H1 (cell line): ENCODE data around the gene HS3ST1. TPM values are rescaled to one million over a fixed set of nuclear protein-coding genes. Genes with fewer than 3 reads are reported as not detected.

Experiments used
- GTF2F1 ChIP-seq: IDR thresholded peaks from 2 replicates; pipeline ENCODE4 v1.6.1; 2012; ENCODE audit warnings: low read depth, low read length, improper control_type of control experiment, borderline replicate concordance
- JUN ChIP-seq: IDR thresholded peaks from 2 replicates; pipeline ENCODE4 v1.6.1; 2011; ENCODE audit warnings: low read depth, mild to moderate bottlenecking, improper control_type of control experiment, low read length
- JUND ChIP-seq: IDR thresholded peaks from 2 replicates; pipeline ENCODE4 v1.6.1; 2011; ENCODE audit warnings: mild to moderate bottlenecking, improper control_type of control experiment, low read length
- KDM5A ChIP-seq: fragments of 200-600 bp; IDR thresholded peaks from 2 replicates; pipeline ENCODE4 v1.7.1; 2012; ENCODE audit warnings: mild to moderate bottlenecking, low read length, inconsistent platforms, mixed read lengths
- polyA plus RNA-seq, 7 experiments: library from polyadenylated mRNA; depleted of rRNA in 3 of 7; stranded (reverse) in 5 of 7; unstranded in 2 of 7; fragments of >200 nt in 5 of 7; fragments of 200-250 nt in 2 of 7; gene quantifications; 1 replicate in 5 of 7; 2 replicates in 1 of 7; 4 replicates in 1 of 7; pipeline versions ENCODE4 v1.2.1 to v1.2.3, GENCODE V29; 2011 to 2013; ENCODE audit warnings: missing spikeins in 2 of 7, mixed read lengths in 2 of 7
- total RNA-seq: library from RNA; stranded (reverse); fragmentation: NEBNext Ultra II Directional; extraction: Animal tissue kit (Norgen Biotek cat#: 25700); gene quantifications from 2 replicates; pipeline ENCODE4 v1.2.1, GENCODE V29; 2021
- TF ChIP-seq, protein P1 (sequence below): IDR thresholded peaks from 2 replicates; pipeline ENCODE4 v1.6.1; 2011; ENCODE audit warnings: low read length, improper control_type of control experiment

The HS3ST1 gene
- total and polyA plus RNA-seq, 2 of the 8 experiments (the other 6 are each of a cell fraction or from before 2014, with no cell fraction given), result 0.50 to 1.5 TPM

DNA sequence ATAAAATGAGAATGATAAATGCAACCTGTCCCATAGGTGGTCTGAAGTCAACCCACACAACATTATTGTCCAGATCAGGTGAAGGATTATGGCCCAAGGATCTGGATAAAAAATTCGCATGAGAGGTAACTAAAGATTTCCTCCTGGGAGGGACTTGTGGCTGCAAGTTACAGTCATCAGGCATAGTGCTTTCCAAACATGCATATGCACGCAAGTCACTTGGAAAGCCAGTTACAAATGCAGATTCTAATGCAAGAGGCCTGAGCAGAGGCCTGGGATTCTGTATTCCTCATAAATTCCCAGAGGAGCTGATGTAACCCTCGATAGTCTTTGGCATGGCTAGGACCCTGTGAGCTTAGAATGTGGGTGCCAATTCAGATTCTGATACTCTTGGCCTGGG, 21.1 kb downstream of the HS3ST1 start (continued):
- TF ChIP-seq, protein P1, sequence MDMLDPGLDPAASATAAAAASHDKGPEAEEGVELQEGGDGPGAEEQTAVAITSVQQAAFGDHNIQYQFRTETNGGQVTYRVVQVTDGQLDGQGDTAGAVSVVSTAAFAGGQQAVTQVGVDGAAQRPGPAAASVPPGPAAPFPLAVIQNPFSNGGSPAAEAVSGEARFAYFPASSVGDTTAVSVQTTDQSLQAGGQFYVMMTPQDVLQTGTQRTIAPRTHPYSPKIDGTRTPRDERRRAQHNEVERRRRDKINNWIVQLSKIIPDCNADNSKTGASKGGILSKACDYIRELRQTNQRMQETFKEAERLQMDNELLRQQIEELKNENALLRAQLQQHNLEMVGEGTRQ, result no peak
- TF ChIP-seq JUND (no peak), JUN (no peak), KDM5A (no peak), GTF2F1 (no peak)
